HG02610 (cell line): Measurements from ENCODE around the gene VRTN.

Experiments
- ATAC-seq: cut with Tn5 transposase; IDR thresholded peaks from one replicate; pipeline ENCODE4 v1.9.1; 2021; ENCODE audit warnings: mild to moderate bottlenecking, moderate library complexity; ENCODE audit not compliant: unreplicated experiment

The VRTN gene

DNA sequence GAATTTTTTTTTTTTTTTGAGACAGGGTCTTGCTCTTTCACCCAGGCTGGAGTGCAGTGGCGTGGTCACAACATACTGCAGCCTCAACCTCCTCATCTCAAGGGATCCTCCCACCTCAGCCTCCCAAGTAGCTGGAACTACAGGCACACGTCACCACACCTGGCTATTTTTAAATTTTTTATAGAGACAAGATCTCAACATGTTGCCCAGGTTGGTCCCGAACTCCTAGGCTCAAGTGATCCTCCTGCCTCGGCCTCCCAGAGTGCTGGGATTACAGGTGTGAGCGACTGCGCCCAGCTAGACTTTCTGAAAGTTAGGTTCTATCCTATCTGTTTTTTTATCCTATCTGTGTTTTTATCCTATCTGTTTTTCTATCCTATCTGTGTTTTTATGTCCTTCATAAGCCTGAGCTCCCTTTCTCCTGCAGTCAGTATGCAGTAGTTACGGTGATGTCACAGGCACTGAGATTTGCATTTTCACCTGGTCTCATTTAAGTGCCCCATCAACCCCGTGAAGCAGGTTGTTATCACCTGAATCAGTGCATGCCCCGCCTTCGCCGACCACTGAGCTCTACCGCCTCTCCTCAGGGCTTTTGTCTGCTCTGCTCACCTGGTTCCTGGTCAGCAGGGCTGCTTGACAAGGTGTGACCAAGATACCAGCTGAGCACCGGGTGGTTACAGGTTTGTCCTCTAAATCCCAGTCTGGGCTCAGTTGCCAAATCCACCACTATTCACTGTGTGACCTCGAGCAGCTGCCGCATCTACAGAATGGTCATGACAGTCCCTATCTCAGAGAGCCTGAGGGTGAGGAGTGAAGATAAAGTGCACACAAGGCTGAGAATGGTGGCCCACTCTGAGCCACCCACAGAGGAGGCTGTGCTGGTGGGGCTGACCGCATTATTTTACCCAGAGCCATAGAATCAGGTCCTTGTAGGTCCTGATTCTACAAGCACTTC is 44.6 kb downstream of the VRTN start:
- no peak for ATAC-seq

DNA sequence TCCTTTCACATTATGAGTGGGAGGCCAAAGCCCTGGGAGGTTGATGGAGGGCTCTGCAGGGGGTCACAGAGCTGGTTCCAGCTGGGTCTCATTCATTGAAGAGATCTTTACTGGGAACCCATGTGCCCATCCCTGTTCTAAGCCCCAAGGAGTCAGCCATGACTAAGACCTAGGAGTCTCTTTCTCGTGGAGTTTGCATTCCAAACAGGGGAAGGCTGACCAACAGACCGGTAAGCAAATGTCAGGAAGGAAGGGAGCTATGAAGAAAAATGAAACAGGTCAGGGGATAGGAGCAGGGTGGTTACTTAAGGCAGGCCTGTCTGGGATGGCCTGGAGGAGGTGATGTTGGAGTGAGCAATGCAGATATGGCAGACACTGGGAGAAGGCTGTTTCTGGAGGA is 46.3 kb downstream of the VRTN start:
- no peak for ATAC-seq

GRCh38 chr14:74395094-74395493 is 46.8 kb downstream of the VRTN start:
- ATAC-seq = no peak

GRCh38 chr14:74400031-74400685 is 51.9 kb downstream of the VRTN start:
- no peak for ATAC-seq

DNA sequence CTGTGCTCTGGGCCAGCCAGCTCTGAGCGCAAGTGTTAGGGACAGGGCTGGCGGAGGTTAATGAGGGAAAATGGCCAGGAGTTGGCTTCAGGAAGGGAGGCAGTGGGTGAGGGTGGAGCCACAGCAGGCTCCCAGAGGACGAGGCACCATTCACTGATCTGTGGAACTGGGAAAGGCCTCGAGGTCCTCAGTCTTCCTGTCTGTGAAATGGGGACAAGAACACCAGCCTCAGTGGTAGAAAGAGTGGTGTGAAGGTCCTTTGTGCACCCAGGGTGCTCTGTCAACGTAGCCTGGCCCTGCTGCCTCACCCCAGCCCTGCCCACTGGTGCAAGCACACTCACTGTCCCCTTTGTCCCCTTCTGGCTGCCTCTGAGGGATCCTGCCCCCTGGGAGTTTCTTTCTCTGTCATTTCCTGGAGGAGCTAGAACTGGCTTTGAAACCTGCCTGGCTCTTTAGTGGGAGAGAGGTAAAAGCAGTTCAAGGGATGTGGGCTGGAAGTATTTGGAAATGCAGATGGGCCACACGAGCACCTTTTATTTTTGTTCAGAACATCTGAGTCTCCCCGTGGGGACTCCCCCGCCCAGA is 52.7 kb downstream of the VRTN start:
- no peak for ATAC-seq

GRCh38 chr14:74401504-74402241 is 53.4 kb downstream of the VRTN start:
- peak; percentile 65 for ATAC-seq

- ATAC-seq = no peak
Measured at GRCh38 chr14:74402401-74403251, 54.4 kb downstream of the VRTN start.

DNA sequence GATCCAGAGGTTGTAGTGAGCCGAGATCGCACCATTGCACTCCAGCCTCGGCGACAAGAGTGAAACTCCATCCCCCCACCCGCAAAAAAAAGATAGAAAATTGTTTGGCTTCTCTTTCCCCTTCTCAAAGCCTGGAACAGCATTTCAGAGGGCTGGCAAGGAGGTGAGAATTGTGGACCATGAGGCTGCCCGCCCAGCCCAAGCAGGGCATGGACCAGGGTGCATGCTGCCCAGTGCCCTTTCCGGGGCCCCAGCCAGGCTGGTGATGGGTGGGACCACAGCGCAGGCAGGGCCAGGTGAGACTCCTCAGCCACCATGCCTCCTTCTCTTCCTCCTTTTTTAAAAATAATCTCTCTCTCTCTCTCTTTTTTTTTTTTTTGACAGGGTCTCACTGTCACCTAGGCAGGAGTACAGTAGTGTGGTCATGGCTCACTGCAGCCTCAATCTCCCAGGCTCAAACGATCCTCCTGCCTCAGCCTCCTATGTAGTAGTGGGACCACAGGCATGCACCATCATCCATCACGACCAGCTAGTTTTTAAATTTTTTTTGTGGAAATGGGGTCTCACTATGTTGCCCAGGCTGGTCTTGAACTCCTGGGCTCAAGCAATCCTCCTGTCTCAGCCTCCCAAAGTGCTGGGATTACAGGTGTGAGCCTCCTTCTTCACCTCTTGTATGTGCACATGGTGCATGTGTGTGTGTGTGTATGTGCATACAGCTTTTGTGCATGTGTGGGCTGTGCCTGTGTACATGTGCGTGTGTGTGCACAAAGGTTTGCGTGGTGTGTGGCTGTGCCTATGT is 55.5 kb downstream of the VRTN start:
- no peak for ATAC-seq

- ATAC-seq = no peak
Measured at GRCh38 chr14:74404435-74404834, 56.2 kb downstream of the VRTN start.

DNA sequence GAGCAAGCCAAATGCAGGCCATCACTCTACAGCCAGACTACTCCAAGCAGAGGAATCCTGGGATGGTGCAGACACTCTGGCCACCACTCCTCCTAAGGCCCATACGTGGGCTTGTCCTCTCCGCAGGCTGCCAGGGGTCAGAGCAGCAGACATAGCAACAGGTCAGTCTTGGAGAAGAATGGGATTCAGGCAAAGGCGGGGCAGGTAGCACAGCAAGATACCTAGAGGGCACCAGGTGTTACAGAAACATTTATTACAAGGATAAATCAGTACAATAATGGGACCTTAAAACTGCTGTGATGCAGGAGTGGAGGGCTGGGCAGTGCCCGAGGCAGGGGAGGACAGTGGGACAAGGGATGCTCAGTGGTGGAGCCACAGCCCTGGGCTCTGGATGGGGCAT is 57.4 kb downstream of the VRTN start:
- ATAC-seq = no peak

GRCh38 chr14:74407021-74407800 is 58.9 kb downstream of the VRTN start:
- no peak for ATAC-seq

DNA sequence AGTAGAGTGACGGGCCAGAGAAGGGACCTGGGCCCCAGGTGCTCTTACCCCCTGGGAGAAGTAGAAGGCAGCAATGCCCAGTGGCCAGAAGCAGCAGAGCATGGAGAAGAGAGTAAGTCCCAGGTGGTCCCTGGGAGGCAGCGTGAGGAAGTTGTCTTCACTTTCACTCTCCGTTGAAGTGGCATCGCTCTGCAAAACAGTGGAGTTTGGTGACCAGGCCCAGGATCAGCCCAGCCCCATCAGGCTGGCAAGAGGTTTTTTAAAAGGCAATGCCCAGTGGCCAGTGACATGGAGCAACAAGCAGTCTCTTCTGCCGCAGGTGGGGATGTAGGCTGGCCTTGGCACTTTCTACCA is 59.5 kb downstream of the VRTN start:
- ATAC-seq = no peak

GRCh38 chr14:74408870-74409269 is 60.6 kb downstream of the VRTN start:
- no peak for ATAC-seq

- ATAC-seq = no peak
Measured at GRCh38 chr14:74409441-74409840, 61.2 kb downstream of the VRTN start.
